SK-N-DZ (cell line): Measurements from ENCODE around the gene WDR75.
"Not testable (repeated sequence)": the region's sequence is repeated elsewhere in the genome, so short reads cannot be mapped to it uniquely, and the experiment has no call there.

Source experiments
- DNase-seq: peaks from one replicate; pipeline ENCODE4 v3.0.0-alpha.2; 2015; ENCODE audit warnings: low spot score

The WDR75 gene

GRCh38 chr2:189440644-189440946, 679 bp upstream of the WDR75 start:
- no peak for DNase-seq

GRCh38 chr2:189441709-189442074, 418 bp downstream of the WDR75 start:
- DNase-seq = no peak

- no peak for DNase-seq
Measured at GRCh38 chr2:189442468-189442867, 1.2 kb downstream of the WDR75 start.

GRCh38 chr2:189444322-189444721, 3.0 kb downstream of the WDR75 start:
- no peak for DNase-seq

- no peak for DNase-seq
Measured at GRCh38 chr2:189446780-189447179, 5.5 kb downstream of the WDR75 start.

- no peak for DNase-seq
Measured at GRCh38 chr2:189454009-189454408, 12.7 kb downstream of the WDR75 start.

GRCh38 chr2:189465076-189465475, 23.8 kb downstream of the WDR75 start:
- no peak for DNase-seq

- DNase-seq = no peak
Measured at GRCh38 chr2:189465478-189465877, 24.2 kb downstream of the WDR75 start.

GRCh38 chr2:189466046-189466445, 24.8 kb downstream of the WDR75 start:
- no peak for DNase-seq

- DNase-seq = peak; percentile 9
Measured at GRCh38 chr2:189466656-189467055, 25.4 kb downstream of the WDR75 start.

GRCh38 chr2:189467160-189467559, 25.9 kb downstream of the WDR75 start:
- DNase-seq = no peak

- DNase-seq = no peak
Measured at GRCh38 chr2:189467593-189467992, 26.3 kb downstream of the WDR75 start.

GRCh38 chr2:189474526-189474925, 33.3 kb downstream of the WDR75 start:
- DNase-seq = no peak

GRCh38 chr2:189477756-189478155, 36.5 kb downstream of the WDR75 start:
- no peak for DNase-seq

GRCh38 chr2:189478289-189478688, 37.0 kb downstream of the WDR75 start:
- not testable (repeated sequence) for DNase-seq

GRCh38 chr2:189481071-189481470, 39.8 kb downstream of the WDR75 start:
- DNase-seq = no peak

- no peak for DNase-seq
Measured at GRCh38 chr2:189483571-189483970, 42.3 kb downstream of the WDR75 start.

- no peak for DNase-seq
Measured at GRCh38 chr2:189483980-189484740, 42.9 kb downstream of the WDR75 start.

GRCh38 chr2:189485146-189485545, 43.9 kb downstream of the WDR75 start:
- no peak for DNase-seq

GRCh38 chr2:189486237-189486770, 45.0 kb downstream of the WDR75 start:
- DNase-seq = no peak

GRCh38 chr2:189487283-189488007, 46.2 kb downstream of the WDR75 start:
- no peak for DNase-seq

- DNase-seq = no peak
Measured at GRCh38 chr2:189488008-189488310, 46.7 kb downstream of the WDR75 start.

- no peak for DNase-seq
Measured at GRCh38 chr2:189492451-189492850, 51.2 kb downstream of the WDR75 start.
